A549 (cell line): Measurements from ENCODE around the gene UNC5A. TPM values are rescaled to one million over a fixed set of nuclear protein-coding genes. Genes with fewer than 3 reads are reported as not detected.

ENCODE experiments used
- ATAC-seq, 2 experiments: fragments of 200-7000 bp in 1 of 2; fragments of >200 bp in 1 of 2; cut with Nextera tagmentation in 1 of 2; cut with Tn5 transposase in 1 of 2; 3 replicates each; pipeline versions ENCODE4 v1.8.0 to v1.9.1; 2018 to 2020; ENCODE audit warnings: mild to moderate bottlenecking in 1 of 2, moderate library complexity in 1 of 2
- CTCF ChIA-PET: fragments of 300-600 bp; sonication (Branson Sonifier 250); formaldehyde crosslinking; extraction: SDS; loops from one replicate; lab custom pipeline; 2021; ENCODE audit warnings: antibody characterized with exemption, inconsistent platforms; lab: Yijun Ruan, JAX
- POLR2A ChIA-PET: fragments of 350-600 bp; formaldehyde crosslinking; extraction: SDS; loops from one replicate; lab custom pipeline; 2021; ENCODE audit warnings: antibody characterized with exemption, inconsistent platforms; lab: Yijun Ruan, JAX
- DNase-seq, 2 experiments: peaks; one replicate each; pipeline versions ENCODE4 v3.0.0 to v3.0.0-alpha.2; 2011 to 2016; ENCODE audit warnings: low read depth in 1 of 2, low spot score in 1 of 2
- FAIRE-seq: peaks from 2 replicates; lab custom pipeline; 2011; peaks lifted over from hg19 to GRCh38; lab: Jason Lieb, UNC
- H3K27ac ChIP-seq, 2 experiments: fragments of >200 bp; sonication (Bioruptor Twin); formaldehyde crosslinking; 3 replicates each; pipeline ENCODE4 v1.5.1; 2016 to 2017
- H3K4me1 ChIP-seq: fragments of >200 bp; sonication (Bioruptor Twin); formaldehyde crosslinking; 3 replicates; pipeline ENCODE4 v1.6.1; 2016
- H3K4me2 ChIP-seq: fragments of >200 bp; sonication (Bioruptor Twin); formaldehyde crosslinking; 3 replicates; pipeline ENCODE4 v1.6.1; 2016
- H3K4me3 ChIP-seq: fragments of >200 bp; sonication (Bioruptor Twin); formaldehyde crosslinking; 3 replicates; pipeline ENCODE4 v1.5.1; 2016
- H3K9me3 ChIP-seq: fragments of >200 bp; sonication (Bioruptor Twin); formaldehyde crosslinking; 3 replicates; pipeline ENCODE4 v1.6.1; 2016
- CEBPB ChIP-seq, 2 experiments: fragments of >200 bp in 1 of 2; sonication (Bioruptor Twin) in 1 of 2; formaldehyde crosslinking in 1 of 2; IDR thresholded peaks; 2 replicates each; pipeline ENCODE4 v1.6.1; 2012 to 2016
- CHD4 ChIP-seq: fragments of 200-600 bp; sonication (generic); IDR thresholded peaks from 2 replicates; pipeline ENCODE4 v1.6.1; 2016; ENCODE audit warnings: antibody characterized with exemption, mild to moderate bottlenecking, borderline replicate concordance
- EHMT2 ChIP-seq: fragments of 200-600 bp; sonication (generic); IDR thresholded peaks from 2 replicates; pipeline ENCODE4 v1.6.1; 2016; ENCODE audit warnings: antibody characterized with exemption, low read depth, mild to moderate bottlenecking, moderate library complexity
- EP300 ChIP-seq, 2 experiments: fragments of >200 bp; sonication (Bioruptor Twin); formaldehyde crosslinking; IDR thresholded peaks; 2 replicates in 1 of 2; 3 replicates in 1 of 2; pipeline ENCODE4 v1.6.1; 2016 to 2017
- ESRRA ChIP-seq: fragments of 150-350 bp; IDR thresholded peaks from 2 replicates; pipeline ENCODE4 v1.6.1; 2014; ENCODE audit warnings: mild to moderate bottlenecking, low read length, borderline replicate concordance
- FOSB ChIP-seq: fragments of 250-450 bp; sonication (Bioruptor Pico); IDR thresholded peaks from 2 replicates; pipeline ENCODE4 v1.5.0; 2020; ENCODE audit warnings: mild to moderate bottlenecking, moderate library complexity
- GATA3 ChIP-seq: IDR thresholded peaks from 2 replicates; pipeline ENCODE4 v1.6.1; 2012; ENCODE audit warnings: borderline replicate concordance
- HEYL ChIP-seq: fragments of 250-450 bp; sonication (Bioruptor Pico); IDR thresholded peaks from 2 replicates; pipeline ENCODE4 v1.8.0; 2021; ENCODE audit warnings: mild to moderate bottlenecking, moderate library complexity
- HOXA7 ChIP-seq: fragments of 250-450 bp; sonication (Bioruptor Pico); IDR thresholded peaks from 2 replicates; pipeline ENCODE4 v1.5.0; 2020; ENCODE audit warnings: mild to moderate bottlenecking, moderate library complexity
- JUNB ChIP-seq: fragments of >200 bp; sonication (Bioruptor Twin); formaldehyde crosslinking; IDR thresholded peaks from 2 replicates; pipeline ENCODE4 v1.6.1; 2016
- KDM1A ChIP-seq: fragments of 200-600 bp; sonication (generic); IDR thresholded peaks from 2 replicates; pipeline ENCODE4 v1.6.1; 2016; ENCODE audit warnings: low read depth, mild to moderate bottlenecking
- NPAS2 ChIP-seq: fragments of 250-450 bp; sonication (Bioruptor Pico); IDR thresholded peaks from 2 replicates; pipeline ENCODE4 v1.8.0; 2022; ENCODE audit warnings: mild to moderate bottlenecking, moderate library complexity, borderline replicate concordance
- PHF8 ChIP-seq: fragments of 200-600 bp; sonication (generic); IDR thresholded peaks from 2 replicates; pipeline ENCODE4 v1.6.1; 2016; ENCODE audit warnings: low read depth, mild to moderate bottlenecking, antibody characterized with exemption, moderate library complexity, borderline replicate concordance
- RAD21 ChIP-seq, 2 experiments: fragments of >200 bp in 1 of 2; sonication (Bioruptor Twin) in 1 of 2; formaldehyde crosslinking in 1 of 2; IDR thresholded peaks in 1 of 2; conservative IDR thresholded peaks in 1 of 2; 2 replicates in 1 of 2; 3 replicates in 1 of 2; pipeline ENCODE4 v1.6.1; 2012 to 2018; ENCODE audit warnings: inconsistent platforms in 1 of 2
- RARB ChIP-seq: fragments of 250-450 bp; sonication (Bioruptor Pico); IDR thresholded peaks from 2 replicates; pipeline ENCODE4 v1.8.0; 2021; ENCODE audit warnings: mild to moderate bottlenecking, moderate library complexity
- SREBF2 ChIP-seq: fragments of 450-650 bp; IDR thresholded peaks from 2 replicates; pipeline ENCODE4 v1.6.1; 2014; ENCODE audit warnings: mild to moderate bottlenecking, moderate library complexity
- TFCP2L1 ChIP-seq: fragments of 250-450 bp; sonication (Bioruptor Pico); IDR thresholded peaks from 2 replicates; pipeline ENCODE4 v1.5.0; 2021; ENCODE audit warnings: mild to moderate bottlenecking
- TP53 ChIP-seq: fragments of 250-450 bp; sonication (Bioruptor Pico); IDR thresholded peaks from 2 replicates; pipeline ENCODE4 v1.5.0; 2021; ENCODE audit warnings: mild to moderate bottlenecking, moderate library complexity
- ZC3H11A ChIP-seq: fragments of 450-650 bp; IDR thresholded peaks from 2 replicates; pipeline ENCODE4 v1.6.1; 2014; ENCODE audit warnings: antibody characterized with exemption, mild to moderate bottlenecking
- ZFP36 ChIP-seq: fragments of 450-650 bp; IDR thresholded peaks from 2 replicates; pipeline ENCODE4 v1.6.1; 2014; ENCODE audit warnings: borderline replicate concordance; ENCODE audit not compliant: partially characterized antibody
- ZNF302 ChIP-seq: fragments of 250-450 bp; sonication (Bioruptor Pico); IDR thresholded peaks from 2 replicates; pipeline ENCODE4 v1.9.0; 2021; ENCODE audit warnings: inconsistent platforms, mild to moderate bottlenecking, moderate library complexity
- WGBS: methylation state at CpG from one replicate; pipeline ENCODE4 v1.1.6; 2017; ENCODE audit errors: missing lambda C conversion rate; 5-methylcytosine and 5-hydroxymethylcytosine counted together
- polyA plus RNA-seq, 4 experiments: library from polyadenylated mRNA; depleted of rRNA in 3 of 4; stranded (reverse); fragments of >200 nt; fragmentation: RNase III in 1 of 4; extraction: RNeasy Plus Mini Kit Qiagen cat#74134 plus additional on column Dnase treatment in 1 of 4; gene quantifications; 2 replicates in 3 of 4; 3 replicates in 1 of 4; pipeline ENCODE4 v1.2.3, GENCODE V29; 2011 to 2017
- TF ChIP-seq, protein P1 (sequence below): fragments of >200 bp; sonication (Bioruptor Twin); formaldehyde crosslinking; IDR thresholded peaks from 3 replicates; pipeline ENCODE4 v1.6.1; 2016
- TF ChIP-seq, protein P2 (sequence below): fragments of >200 bp; sonication (Bioruptor Twin); formaldehyde crosslinking; IDR thresholded peaks from 3 replicates; pipeline ENCODE4 v1.5.1; 2016
- TF ChIP-seq, protein P3 (sequence below): fragments of 450-650 bp; IDR thresholded peaks from 2 replicates; pipeline ENCODE4 v1.6.1; 2014; ENCODE audit warnings: antibody characterized with exemption
- TF ChIP-seq, protein P4 (sequence below): IDR thresholded peaks from 2 replicates; pipeline ENCODE4 v1.6.1; 2012; ENCODE audit warnings: low read depth, borderline replicate concordance
- TF ChIP-seq, protein P5 (sequence below): IDR thresholded peaks from 2 replicates; pipeline ENCODE4 v1.6.1; 2012

The UNC5A gene
- polyA plus RNA-seq, 2 of the 4 experiments (the other 2 are of a cell fraction), result 0.03 to 0.14 TPM

DNA sequence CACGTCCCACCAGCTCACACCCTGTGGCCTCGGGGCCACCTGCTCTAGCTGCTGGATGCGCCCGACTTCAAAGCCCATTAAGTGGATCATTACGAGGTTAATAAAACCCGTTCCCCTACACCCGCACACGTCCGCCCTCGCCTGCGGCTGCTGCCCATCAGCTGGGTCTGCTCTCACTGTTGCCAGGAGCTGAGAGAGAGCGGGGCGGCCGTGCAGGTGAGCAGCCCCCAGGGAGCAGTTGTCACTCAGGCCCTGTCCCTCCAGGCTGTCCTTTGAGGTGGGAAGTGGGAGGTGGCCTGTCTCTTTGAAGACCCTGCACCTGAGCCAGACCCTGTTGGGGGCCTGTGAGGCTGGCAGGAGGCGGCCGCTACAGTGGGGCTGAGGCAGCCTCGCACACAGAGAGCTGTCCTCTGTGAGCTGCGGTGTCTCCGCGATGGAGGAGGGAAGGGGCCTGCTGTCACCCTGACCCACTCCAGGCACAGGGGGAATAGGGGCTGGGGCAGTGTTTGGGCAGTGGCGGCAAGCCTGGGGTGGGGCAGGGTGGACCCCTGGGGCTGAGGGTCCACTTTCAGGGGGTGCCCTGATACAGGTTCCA, 12.8 kb upstream of the UNC5A start:
- ATAC-seq, result no peak
- no peak overlapping the region for H3K4me3 ChIP-seq
- peaks cover 7% of the 10 kb centered on the region; the same call in 1 of the 3 replicates for H3K4me1 ChIP-seq
- no peak for DNase-seq
- ChIA-PET CTCF (interaction anchor here (1.1 to 1.4 kb wide), 4 partner anchors 13 to 316 kb away, joined by 3 to 5 read pairs (median 3); partner anchors contain the start of gene UNC5A), POLR2A (no interaction called here)
- WGBS, result 63% methylated on average over 21 of the region's 21 CpGs
- no peak overlapping the region for H3K4me2 ChIP-seq
- FAIRE-seq, result no peak
- H3K27ac ChIP-seq, result no peak overlapping the region
- TF ChIP-seq HEYL (no peak), CEBPB (IDR thresholded peaks at IDR 0.05) (no peak), TFCP2L1 (CRISPR knock-in tag) (no peak), SREBF2 (no peak), ZNF302 (CRISPR knock-in tag) (no peak), ZC3H11A (no peak), ESRRA (no peak), NPAS2 (no peak), ZFP36 (no peak), KDM1A (no peak), PHF8 (no peak), CHD4 (no peak), GATA3 (no peak), EHMT2 (no peak), TP53 (no peak)
- TF ChIP-seq, protein P1, sequence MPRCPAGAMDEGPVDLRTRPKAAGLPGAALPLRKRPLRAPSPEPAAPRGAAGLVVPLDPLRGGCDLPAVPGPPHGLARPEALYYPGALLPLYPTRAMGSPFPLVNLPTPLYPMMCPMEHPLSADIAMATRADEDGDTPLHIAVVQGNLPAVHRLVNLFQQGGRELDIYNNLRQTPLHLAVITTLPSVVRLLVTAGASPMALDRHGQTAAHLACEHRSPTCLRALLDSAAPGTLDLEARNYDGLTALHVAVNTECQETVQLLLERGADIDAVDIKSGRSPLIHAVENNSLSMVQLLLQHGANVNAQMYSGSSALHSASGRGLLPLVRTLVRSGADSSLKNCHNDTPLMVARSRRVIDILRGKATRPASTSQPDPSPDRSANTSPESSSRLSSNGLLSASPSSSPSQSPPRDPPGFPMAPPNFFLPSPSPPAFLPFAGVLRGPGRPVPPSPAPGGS, result no peak
- TF ChIP-seq, protein P2, sequence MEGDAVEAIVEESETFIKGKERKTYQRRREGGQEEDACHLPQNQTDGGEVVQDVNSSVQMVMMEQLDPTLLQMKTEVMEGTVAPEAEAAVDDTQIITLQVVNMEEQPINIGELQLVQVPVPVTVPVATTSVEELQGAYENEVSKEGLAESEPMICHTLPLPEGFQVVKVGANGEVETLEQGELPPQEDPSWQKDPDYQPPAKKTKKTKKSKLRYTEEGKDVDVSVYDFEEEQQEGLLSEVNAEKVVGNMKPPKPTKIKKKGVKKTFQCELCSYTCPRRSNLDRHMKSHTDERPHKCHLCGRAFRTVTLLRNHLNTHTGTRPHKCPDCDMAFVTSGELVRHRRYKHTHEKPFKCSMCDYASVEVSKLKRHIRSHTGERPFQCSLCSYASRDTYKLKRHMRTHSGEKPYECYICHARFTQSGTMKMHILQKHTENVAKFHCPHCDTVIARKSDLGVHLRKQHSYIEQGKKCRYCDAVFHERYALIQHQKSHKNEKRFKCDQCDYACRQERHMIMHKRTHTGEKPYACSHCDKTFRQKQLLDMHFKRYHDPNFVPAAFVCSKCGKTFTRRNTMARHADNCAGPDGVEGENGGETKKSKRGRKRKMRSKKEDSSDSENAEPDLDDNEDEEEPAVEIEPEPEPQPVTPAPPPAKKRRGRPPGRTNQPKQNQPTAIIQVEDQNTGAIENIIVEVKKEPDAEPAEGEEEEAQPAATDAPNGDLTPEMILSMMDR, result no peak
- TF ChIP-seq, protein P3, sequence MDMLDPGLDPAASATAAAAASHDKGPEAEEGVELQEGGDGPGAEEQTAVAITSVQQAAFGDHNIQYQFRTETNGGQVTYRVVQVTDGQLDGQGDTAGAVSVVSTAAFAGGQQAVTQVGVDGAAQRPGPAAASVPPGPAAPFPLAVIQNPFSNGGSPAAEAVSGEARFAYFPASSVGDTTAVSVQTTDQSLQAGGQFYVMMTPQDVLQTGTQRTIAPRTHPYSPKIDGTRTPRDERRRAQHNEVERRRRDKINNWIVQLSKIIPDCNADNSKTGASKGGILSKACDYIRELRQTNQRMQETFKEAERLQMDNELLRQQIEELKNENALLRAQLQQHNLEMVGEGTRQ, result no peak
- H3K9me3 ChIP-seq, result no peaks in the 10 kb centered on the region

DNA sequence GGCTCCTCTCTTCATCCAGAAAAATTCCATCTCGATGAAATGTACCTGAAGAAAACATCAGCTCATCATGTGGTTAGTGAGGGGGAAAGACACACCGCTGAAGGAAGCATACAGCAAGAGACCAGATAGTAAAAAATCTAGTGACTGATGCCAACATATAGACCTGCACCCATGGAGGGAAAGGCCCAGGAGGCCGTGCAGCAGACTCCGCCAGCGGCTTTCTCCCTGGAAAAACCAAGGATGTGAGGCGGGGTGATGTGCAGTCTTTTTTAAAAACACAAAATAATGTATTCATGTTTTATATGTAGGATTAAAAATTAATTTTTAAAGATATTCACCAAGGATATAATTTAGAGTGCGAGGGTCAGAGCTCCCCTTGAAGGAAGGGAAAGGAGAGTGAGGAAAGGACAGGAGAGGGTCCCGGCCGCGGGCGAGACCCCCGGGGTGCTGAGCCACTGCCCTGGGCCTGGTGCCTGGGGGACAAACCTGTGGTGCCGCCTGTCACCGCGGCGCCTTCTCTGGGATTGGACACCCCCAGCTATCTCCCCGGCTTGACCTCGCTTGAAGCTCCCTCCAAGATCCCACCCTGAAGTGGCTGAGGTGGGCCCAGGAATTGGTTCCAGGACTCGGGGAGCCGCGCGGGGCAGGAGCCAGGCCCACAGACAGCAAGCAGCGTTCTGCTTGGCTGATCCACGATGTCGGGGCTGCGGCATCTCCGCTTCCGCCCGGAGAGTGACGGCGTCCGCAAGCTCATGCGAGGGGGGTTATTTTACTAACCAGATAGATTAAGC, 12.1 kb upstream of the UNC5A start:
- no peak for ATAC-seq
- TF ChIP-seq HOXA7 (CRISPR knock-in tag) (no peak), EHMT2 (no peak)
- no peak overlapping the region for H3K4me2 ChIP-seq
- ChIA-PET POLR2A (no interaction called here), CTCF (interaction anchor here (1.1 to 1.4 kb wide), 5 partner anchors 9 to 315 kb away, joined by 3 to 5 read pairs (median 3); partner anchors contain the start of gene UNC5A)
- 55% methylated on average over 33 of the region's 33 CpGs for WGBS
- DNase-seq, result no peak
- peaks cover 5% of the 10 kb centered on the region; the same call in 1 of the 3 replicates for H3K4me1 ChIP-seq
- no peaks in the 10 kb centered on the region for H3K9me3 ChIP-seq
- no peak overlapping the region for H3K27ac ChIP-seq
- H3K4me3 ChIP-seq, result no peak overlapping the region
- FAIRE-seq, result no peak

DNA sequence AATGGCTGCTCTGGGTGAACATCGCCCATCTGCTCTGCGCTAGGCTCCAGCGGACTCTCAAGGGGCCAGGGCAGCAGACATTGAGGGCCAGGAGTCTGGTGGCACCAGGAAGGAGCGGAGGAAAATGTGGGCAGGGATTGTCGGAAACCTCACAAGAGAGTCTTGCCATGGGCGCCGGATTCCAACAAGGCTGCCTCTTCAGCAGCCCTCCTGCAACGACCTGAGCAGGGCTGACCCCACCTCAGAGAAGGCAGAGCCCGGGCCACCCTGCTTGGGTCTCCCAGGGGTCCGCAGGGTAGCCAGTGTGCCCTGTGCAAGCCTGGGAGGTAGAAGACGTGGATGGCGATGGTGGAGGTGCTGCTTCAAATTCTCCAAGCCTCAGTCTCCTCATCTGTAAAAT, 11.4 kb upstream of the UNC5A start:
- POLR2A ChIA-PET, result no interaction called here
- DNase-seq (no peak), ATAC-seq (no peak), FAIRE-seq (no peak)
- CTCF ChIA-PET, result interaction anchor here (1.2 kb wide), 2 partner anchors 8 to 12 kb away, joined by 3 to 5 read pairs; partner anchors contain the start of gene UNC5A
- no peaks in the 10 kb centered on the region for H3K9me3 ChIP-seq
- no peak overlapping the region for H3K4me2 ChIP-seq
- H3K27ac ChIP-seq, result no peak overlapping the region
- H3K4me3 ChIP-seq, result no peak overlapping the region
- H3K4me1 ChIP-seq, result no peaks in the 10 kb centered on the region
- 43% methylated on average over 8 of the region's 12 CpGs for WGBS
- TF ChIP-seq FOSB (CRISPR knock-in tag) (no peak), RAD21 (conservative IDR thresholded peaks at IDR 0.05 in 1 of 2, IDR thresholded peaks at IDR 0.05 in 1 of 2) (no peak), ZNF302 (CRISPR knock-in tag) (no peak), EP300 (IDR thresholded peaks at IDR 0.05) (no peak), EHMT2 (no peak), RARB (CRISPR knock-in tag) (no peak), ESRRA (no peak), JUNB (no peak)
- TF ChIP-seq, protein P4, sequence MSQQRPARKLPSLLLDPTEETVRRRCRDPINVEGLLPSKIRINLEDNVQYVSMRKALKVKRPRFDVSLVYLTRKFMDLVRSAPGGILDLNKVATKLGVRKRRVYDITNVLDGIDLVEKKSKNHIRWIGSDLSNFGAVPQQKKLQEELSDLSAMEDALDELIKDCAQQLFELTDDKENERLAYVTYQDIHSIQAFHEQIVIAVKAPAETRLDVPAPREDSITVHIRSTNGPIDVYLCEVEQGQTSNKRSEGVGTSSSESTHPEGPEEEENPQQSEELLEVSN, result no peak
- TF ChIP-seq, protein P2, result no peak
- TF ChIP-seq, protein P5, sequence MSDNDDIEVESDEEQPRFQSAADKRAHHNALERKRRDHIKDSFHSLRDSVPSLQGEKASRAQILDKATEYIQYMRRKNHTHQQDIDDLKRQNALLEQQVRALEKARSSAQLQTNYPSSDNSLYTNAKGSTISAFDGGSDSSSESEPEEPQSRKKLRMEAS, result no peak
